ENCODE measurements around the gene TRIOBP.

Gene TRIOBP

GRCh38 chr22:37811867-37812266 lies 115.0 kb downstream of the TRIOBP start:
- H3K4me3 ChIP-seq (ENCODE audit: low read depth, low read length) = no peak overlapping the region
- TF ChIP-seq, protein P1, sequence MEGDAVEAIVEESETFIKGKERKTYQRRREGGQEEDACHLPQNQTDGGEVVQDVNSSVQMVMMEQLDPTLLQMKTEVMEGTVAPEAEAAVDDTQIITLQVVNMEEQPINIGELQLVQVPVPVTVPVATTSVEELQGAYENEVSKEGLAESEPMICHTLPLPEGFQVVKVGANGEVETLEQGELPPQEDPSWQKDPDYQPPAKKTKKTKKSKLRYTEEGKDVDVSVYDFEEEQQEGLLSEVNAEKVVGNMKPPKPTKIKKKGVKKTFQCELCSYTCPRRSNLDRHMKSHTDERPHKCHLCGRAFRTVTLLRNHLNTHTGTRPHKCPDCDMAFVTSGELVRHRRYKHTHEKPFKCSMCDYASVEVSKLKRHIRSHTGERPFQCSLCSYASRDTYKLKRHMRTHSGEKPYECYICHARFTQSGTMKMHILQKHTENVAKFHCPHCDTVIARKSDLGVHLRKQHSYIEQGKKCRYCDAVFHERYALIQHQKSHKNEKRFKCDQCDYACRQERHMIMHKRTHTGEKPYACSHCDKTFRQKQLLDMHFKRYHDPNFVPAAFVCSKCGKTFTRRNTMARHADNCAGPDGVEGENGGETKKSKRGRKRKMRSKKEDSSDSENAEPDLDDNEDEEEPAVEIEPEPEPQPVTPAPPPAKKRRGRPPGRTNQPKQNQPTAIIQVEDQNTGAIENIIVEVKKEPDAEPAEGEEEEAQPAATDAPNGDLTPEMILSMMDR (IDR thresholded peaks at IDR 0.05; ENCODE audit: borderline replicate concordance, insufficient read depth, low read depth, low read length) = no peak

DNA sequence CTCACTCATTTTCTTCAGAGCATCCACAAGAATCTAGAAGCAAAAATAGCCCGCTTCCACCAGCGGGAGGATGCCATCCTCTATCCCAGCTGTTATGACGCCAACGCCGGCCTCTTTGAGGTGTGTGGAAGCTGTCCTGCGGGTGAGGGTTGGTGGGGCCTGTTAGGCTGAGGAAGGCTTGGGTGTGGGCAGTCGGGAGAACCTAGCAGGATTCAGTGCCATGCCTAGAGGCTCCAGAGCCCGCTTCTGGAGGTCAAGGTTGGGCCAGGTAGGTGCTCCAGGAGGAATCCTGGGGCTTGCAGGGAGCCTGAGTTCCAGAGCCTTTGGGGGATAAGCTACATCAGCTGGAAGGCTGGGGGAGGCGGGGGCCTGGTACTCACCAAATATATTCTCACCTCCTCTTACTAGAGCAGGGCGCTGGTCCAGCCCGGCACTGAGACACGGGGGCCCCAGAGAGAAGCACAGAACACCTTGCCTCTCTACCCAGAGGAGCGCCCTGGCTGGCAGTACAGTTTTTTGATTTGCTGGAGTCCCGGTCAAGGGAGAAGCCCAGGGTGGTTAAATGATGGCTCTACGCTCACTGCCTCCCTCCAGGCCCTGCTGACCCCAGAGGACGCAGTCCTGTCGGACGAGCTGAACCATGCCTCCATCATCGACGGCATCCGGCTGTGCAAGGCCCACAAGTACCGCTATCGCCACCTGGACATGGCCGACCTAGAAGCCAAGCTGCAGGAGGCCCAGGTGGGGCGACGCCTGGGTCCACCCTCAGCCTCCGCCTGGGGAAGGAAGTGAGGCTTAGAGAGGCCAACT lies 116.2 kb downstream of the TRIOBP start:
- H3K4me3 ChIP-seq (ENCODE audit: low read depth, low read length) = no peak overlapping the region
- TF ChIP-seq, protein P1 (IDR thresholded peaks at IDR 0.05; ENCODE audit: borderline replicate concordance, insufficient read depth, low read depth, low read length) = no peak

DNA sequence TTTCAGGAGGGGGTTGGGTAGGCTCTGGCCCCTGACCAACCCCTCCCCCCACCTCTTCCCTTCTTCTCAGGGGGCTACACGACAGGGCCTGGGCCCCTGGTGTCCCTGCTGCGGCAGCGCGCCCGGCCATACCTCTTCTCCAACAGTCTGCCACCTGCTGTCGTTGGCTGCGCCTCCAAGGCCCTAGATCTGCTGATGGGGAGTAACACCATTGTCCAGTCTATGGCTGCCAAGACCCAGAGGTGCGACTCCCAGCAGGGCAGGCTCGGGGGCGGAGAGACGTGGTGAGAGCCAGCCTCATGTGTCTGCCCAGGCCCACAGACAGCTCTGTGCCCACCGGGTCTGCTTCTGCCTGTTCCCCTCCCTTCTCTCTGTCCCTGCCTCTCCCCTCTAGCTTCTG lies 118.7 kb downstream of the TRIOBP start:
- TF ChIP-seq, protein P1 (IDR thresholded peaks at IDR 0.05; ENCODE audit: borderline replicate concordance, insufficient read depth, low read depth, low read length) = no peak
- H3K4me3 ChIP-seq (ENCODE audit: low read depth, low read length) = no peak overlapping the region

DNA sequence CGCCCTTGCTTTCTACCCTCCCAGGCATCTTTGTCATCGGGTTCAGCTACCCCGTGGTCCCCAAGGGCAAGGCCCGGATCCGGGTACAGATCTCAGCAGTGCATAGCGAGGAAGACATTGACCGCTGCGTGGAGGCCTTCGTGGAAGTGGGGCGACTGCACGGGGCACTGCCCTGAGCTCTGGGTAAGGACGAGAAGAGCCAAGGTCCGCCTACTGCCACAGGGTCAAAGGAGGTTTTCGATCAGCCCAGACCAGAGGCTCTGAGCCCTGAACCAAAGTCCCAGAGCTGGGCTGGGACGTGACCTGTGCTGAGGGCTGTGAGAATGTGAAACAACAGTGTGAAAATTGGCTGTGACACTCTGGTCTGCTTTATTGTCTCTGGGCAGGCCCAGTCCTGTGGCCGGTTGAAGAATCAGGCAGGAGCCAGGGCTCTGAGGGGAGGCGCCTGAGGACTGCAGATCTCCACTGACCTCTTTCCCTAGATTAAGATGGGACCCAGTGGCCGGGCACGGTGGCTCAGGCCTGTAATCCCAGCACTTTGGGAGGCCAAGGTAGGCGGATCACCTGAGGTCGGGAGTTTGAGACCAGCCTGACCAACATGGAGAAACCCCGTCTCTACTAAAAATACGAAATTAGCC lies 119.8 kb downstream of the TRIOBP start:
- TF ChIP-seq, protein P1 (IDR thresholded peaks at IDR 0.05; ENCODE audit: borderline replicate concordance, insufficient read depth, low read depth, low read length) = no peak
- H3K4me3 ChIP-seq (ENCODE audit: low read depth, low read length) = no peak overlapping the region

- TF ChIP-seq, protein P1 (IDR thresholded peaks at IDR 0.05; ENCODE audit: borderline replicate concordance, insufficient read depth, low read depth, low read length) = peak; percentile 96
- H3K4me3 ChIP-seq (ENCODE audit: low read depth, low read length) = no peak overlapping the region
Observed at GRCh38 chr22:37817705-37818408, 121.0 kb downstream of the TRIOBP start.

DNA sequence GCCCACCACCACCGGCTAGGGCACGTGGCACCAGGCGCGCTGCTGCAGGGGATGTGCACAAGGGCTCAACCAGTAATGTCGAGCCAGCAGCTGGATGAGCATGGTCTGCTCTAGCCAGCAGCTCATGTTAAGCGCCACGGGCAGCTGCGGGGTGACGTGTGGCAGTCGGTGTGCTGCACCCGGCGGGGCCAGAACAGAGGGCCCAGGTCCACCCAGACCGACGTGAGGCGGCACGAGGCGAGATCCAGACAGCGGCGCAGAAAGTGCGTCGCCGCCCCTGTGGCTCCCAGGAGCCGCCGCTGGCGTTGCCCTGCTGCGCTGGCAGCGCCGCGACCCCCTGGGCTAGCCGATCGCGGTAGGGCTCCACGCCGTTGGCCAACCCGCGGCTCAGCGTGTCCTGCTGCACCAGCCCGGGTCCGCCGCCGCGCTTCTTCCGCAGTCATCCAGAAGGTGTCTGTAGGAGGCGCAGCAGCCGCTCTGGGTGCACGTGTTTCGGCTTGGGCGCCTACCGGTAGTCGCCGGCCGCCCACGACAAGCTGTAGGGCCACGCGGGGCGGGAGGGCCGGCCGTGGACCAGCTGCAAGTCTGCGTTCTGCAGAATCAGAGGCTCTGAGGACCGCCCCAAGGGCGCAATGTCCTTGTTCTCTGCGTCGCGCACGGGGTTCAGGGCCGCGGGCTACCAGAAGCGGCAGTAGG lies 121.7 kb downstream of the TRIOBP start:
- TF ChIP-seq, protein P1 (IDR thresholded peaks at IDR 0.05; ENCODE audit: borderline replicate concordance, insufficient read depth, low read depth, low read length) = peak; percentile 48; the same call in 1 of the 2 replicates
- H3K4me3 ChIP-seq (ENCODE audit: low read depth, low read length) = peak overlapping the region; percentile 38

Data from GM12875 (cell line).